CD4-positive, alpha-beta T cell treated with Interleukin-4 for 4 hours (primary cell): ENCODE measurements around the gene CCNJ.

ENCODE experiments used
- DNase-seq: peaks from one replicate; pipeline ENCODE4 v3.0.0-alpha.2; 2020

Gene CCNJ

DNA sequence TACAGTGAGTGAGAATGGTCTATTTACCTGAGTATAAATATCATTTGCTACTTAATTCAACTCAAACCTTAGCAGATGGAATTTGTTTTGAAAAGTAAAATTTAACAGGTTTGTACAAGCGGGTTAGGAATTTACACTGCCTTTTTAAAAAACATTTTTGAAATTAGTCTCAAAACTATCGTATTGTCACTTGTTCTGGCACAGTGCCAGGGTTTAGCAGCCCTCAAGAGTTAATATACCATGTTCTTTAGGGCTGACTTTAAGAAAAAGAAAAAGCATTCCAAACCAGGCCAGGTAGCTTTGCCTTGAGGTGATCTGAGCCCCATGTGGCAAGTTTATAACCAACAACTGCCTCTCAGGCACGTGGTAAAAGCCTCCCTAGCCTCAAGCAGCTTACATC is 17.8 kb downstream of the CCNJ start:
- no peak for DNase-seq

- DNase-seq: no peak
These were observed 29.3 kb downstream of the CCNJ start for GRCh38 chr10:96072674-96073073.

DNA sequence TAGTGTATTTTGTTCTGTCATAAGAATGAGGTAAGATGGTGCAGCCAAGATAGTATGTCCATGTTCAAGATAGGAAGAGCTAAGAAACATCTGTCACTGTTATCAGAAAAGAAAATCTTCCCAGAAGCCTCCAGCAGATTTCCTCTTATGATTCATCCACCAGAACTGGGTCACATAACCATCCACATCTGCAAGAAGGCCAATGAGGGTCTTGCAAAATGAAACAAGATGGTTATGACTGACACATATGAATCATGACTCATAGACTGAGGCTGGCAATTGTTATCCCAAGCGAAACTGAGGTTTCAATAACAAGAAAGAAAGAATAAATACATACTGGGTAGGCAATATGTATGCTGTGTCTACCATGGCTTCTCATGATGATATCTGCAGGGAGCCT is 30.3 kb downstream of the CCNJ start:
- DNase-seq: peak; percentile 31

DNA sequence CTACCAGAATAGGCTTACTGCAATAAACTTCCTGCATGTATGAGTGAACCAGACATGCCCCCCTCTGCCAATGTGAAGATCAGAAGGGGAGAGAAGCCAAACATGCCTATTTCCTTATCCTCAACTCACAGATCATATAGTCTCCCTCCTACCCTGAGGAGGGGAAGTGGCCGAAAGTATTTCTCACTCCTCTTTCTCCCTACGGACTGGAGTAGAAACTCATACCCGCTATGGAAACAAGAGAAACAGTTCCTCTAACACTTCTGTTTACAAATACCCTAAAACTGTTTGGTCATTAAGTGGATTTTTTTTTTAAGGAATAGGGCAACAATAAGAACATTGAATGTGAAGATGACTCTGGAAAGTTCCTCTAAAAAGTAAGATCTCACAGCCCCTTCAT is 31.4 kb downstream of the CCNJ start:
- no peak for DNase-seq

DNA sequence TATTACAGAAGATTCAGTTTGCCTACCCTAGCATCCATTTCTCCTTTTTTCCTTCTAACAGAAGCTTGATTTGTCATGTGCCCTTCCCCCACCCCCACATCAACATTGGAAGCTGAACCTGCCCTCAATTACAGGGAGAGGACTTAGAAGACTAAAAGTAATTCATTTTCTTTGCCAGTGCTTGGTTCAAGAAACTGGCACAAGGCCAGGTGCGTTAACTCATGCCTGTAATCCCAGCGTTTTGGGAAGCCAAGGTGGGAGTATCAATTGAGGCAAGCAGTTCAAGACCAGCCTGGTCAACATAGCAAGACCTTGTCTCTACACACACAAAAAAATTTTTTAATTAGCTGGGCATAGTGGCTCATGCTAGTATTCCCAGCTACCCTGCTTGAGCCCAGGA is 32.6 kb downstream of the CCNJ start:
- no peak for DNase-seq

GRCh38 chr10:96077156-96077555 is 33.8 kb downstream of the CCNJ start:
- DNase-seq: no peak

DNA sequence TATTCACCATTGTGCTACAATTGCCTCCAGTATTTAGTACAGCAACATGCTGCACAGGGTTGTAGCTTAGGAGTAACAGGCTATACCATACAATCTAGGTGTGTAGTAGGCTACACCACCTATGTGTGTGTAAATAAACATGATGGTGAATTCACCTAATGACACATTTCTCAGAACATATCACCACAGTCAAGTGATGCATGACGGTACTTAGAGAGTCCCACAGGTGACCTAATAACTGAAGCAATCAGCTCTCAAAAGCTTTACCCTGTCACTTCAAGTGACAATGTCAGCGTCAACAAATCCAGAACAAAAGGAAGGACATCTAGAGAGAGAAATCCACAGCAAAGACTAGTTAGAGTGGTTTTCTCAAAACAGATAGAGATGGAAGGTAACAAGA is 38.8 kb downstream of the CCNJ start:
- no peak for DNase-seq

GRCh38 chr10:96082748-96083147 is 39.4 kb downstream of the CCNJ start:
- DNase-seq: no peak

GRCh38 chr10:96089116-96089515 is 45.7 kb downstream of the CCNJ start:
- no peak for DNase-seq

DNA sequence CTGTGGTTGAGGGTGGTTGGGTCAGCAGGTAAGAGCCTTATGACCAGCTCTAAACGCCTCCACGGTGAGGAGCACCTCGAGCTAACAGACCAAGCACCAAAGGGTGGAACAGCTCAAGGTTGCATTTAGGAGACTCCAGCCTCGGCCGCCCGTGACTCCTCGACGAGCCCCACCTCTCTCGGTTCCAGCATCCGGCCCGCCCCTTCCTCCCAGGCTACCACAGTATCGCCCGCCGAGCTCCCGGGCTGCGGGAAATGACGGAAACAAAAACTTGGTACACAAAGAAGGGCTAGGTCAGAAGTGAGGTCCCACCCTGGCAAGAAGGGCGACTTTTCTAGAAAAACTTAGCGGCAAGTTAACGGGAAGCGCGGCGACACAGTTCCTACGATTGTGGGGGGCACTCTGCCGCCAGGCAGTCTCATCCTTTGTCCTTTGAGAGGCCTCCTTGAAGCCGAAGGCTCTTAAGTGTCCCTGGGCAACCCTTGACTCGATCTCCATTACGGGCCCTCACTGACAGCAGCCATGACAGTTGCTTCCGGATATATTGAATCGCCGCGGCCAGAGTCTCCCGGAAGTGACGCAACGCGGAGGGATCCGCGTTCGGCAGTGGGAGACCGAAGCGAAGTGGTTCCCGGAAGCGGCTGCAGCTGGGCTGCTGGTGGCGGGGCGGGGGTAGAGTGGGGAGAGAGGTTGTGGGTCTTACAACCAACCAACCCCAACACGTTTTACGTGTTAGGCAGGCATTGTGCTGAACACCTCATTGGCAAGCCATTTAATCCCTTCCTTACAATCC is 46.5 kb downstream of the CCNJ start:
- DNase-seq: peak; percentile 95

DNA sequence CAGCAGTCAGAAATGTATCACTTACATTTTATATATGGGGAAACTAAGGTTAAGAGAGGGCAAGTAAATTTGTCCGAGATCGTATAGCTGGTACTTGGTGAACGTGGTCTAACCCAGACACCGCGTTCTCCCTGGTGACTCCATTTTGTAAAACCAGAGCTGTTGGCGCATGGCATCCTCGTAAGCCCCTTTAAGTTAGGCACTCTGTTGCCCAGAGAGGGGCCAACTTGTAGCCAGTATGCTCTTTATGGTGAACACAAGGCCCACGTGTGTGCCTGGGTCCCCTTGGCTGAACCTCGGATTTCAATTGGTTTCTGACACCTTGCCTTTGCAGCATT is 47.0 kb downstream of the CCNJ start:
- DNase-seq: no peak

- no peak for DNase-seq
These were observed 49.8 kb downstream of the CCNJ start for GRCh38 chr10:96092999-96093767.

DNA sequence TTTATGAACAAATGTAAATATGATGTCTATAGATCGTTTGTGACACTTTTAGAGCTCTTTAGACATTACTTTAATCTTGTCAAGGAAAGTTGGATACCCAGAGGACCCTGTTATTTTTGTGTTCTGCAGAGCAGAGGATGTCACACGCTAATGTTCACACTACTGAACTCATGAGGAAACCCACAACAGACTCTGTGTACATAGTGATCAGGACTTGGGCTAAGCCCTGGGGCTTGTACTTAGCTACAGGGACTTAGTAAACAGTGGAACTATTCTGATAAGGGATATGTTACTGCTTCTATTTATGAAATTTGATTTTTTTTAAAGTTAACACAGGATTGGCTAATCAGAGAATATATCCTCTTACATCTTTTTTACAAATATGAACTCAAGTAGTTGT is 50.6 kb downstream of the CCNJ start:
- DNase-seq: no peak

DNA sequence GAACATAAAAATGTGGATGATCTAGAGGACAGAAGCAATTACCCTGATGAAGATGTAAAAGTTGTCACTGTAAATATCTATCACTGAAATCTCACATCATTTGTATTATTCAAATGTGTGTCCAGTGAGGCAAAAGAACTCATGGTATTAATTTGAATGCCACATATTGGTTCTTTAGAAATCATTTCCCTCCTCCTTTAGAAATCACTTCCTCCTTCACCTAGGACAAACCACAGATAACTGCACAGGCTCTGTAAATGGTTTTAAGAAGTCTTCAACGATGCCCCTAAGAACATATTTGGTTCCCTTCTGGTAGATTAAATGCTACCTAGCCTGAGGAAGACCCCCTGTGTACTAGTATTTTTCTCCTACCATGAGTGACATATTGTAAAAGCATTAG is 53.6 kb downstream of the CCNJ start:
- DNase-seq: no peak

DNA sequence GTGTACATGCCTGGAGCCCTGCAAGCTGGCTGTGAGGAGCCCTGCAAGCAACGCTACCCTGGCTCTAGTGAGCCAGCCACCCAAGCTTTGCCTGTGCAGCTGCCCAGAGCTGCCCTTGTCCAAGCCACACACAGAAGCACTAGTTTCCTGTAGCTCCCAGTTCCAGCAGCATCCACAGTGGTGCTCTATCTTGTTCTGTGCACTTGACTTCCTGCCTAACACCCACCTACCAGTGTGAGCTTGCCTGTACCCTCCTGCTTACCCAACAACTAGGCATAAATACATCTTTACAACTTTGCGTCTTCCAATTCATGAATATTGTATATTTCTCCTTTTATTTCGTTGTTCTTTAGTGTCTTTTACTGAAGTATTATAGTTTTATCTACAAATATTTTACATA is 54.5 kb downstream of the CCNJ start:
- no peak for DNase-seq

GRCh38 chr10:96107623-96108038 is 64.2 kb downstream of the CCNJ start:
- no peak for DNase-seq
